ENCODE results near the gene DHCR24. TPM values are rescaled to one million over a fixed set of nuclear protein-coding genes. Genes with fewer than 3 reads are reported as not detected.

DHCR24 gene
- total and polyA plus RNA-seq, 2 of the 13 experiments (the other 11 are each of a cell fraction or from before 2014, with no cell fraction given), result 374 to 448 TPM

DNA sequence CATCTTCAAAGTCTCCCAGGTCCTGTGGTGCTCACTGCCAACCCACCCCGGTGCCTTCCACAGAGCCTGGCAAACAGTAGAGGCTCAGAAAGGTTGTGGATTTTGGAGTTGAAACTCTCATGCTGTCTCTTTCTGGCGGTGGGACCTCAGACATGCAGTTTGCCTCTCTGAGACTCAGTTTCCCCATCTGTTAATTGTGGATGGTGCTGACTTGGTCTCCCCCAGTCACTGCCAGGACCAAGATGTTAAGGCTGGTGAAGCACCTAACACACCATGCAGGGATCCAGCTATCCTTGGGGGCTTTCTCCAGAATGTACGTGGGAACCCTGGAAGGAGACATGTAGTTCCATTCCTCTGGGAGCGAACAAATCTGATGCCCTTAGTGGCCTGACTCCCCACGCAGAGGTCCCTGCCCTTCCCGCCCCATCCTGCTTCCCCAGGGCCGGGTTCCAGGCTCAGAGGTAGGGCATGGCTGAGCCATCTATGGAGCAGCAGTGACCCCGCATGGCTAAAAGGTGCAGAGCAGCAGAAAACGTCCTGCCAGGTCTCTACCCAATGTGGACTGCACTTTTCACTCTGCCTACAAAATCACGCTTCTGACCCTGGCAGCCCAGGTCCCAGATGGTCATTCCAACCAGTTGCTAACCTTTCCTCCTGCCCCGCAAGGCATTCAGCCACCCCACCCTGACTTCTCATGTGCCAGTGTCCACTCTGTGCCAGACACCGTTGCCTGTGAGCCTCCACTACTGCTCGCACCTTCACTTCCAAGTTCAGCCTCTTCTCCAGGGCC, 76.6 kb downstream of the DHCR24 start (continued):
- TF ChIP-seq ZNF879 (CRISPR knock-in tag; IDR thresholded peaks at IDR 0.05) (no peak), THAP11 (CRISPR knock-in tag; IDR thresholded peaks at IDR 0.05) (0 out of 2 replicates have a peak, but pooled peaks have one; percentile 23), ZNF569 (CRISPR knock-in tag; IDR thresholded peaks at IDR 0.05; ENCODE audit: borderline replicate concordance) (no peak), ZFP36 (IDR thresholded peaks at IDR 0.05; ENCODE audit: borderline replicate concordance, low read depth, low read length, partially characterized antibody) (no peak), SOX13 (IDR thresholded peaks at IDR 0.05) (no peak), SOX13 (CRISPR knock-in tag; conservative IDR thresholded peaks at IDR 0.05 in 1 of 2, IDR thresholded peaks at IDR 0.05 in 1 of 2) (0 out of 4 replicates have a peak, but pooled peaks of 1 of the 2 experiments have one; percentile 19), GATA4 (IDR thresholded peaks at IDR 0.05; ENCODE audit: borderline replicate concordance, low read depth) (no peak), ZNF234 (CRISPR knock-in tag; conservative IDR thresholded peaks at IDR 0.05) (no peak), GZF1 (CRISPR knock-in tag; IDR thresholded peaks at IDR 0.05) (no peak), GATAD2A (CRISPR knock-in tag; IDR thresholded peaks at IDR 0.05) (0 out of 2 replicates have a peak, but pooled peaks have one; percentile 31), XRCC5 (optimal IDR thresholded peaks at IDR 0.05; ENCODE audit: low read length) (peak; percentile 45), TBP (CRISPR knock-in tag; IDR thresholded peaks at IDR 0.05) (no peak), FOXK1 (CRISPR knock-in tag; IDR thresholded peaks at IDR 0.05; ENCODE audit: borderline replicate concordance, low read depth) (no peak), MZF1 (CRISPR knock-in tag; IDR thresholded peaks at IDR 0.05; ENCODE audit: borderline replicate concordance) (no peak), HDAC2 (CRISPR knock-in tag; IDR thresholded peaks at IDR 0.05) (peak; percentile 38; the same call in 1 of the 2 replicates), ZNF709 (CRISPR knock-in tag; IDR thresholded peaks at IDR 0.05) (no peak), ZNF350 (CRISPR knock-in tag; IDR thresholded peaks at IDR 0.05; ENCODE audit: borderline replicate concordance, low read depth) (no peak), ELF3 (CRISPR knock-in tag; IDR thresholded peaks at IDR 0.05) (0 out of 2 replicates have a peak, but pooled peaks have one; percentile 17)
- TF ChIP-seq, protein P1, sequence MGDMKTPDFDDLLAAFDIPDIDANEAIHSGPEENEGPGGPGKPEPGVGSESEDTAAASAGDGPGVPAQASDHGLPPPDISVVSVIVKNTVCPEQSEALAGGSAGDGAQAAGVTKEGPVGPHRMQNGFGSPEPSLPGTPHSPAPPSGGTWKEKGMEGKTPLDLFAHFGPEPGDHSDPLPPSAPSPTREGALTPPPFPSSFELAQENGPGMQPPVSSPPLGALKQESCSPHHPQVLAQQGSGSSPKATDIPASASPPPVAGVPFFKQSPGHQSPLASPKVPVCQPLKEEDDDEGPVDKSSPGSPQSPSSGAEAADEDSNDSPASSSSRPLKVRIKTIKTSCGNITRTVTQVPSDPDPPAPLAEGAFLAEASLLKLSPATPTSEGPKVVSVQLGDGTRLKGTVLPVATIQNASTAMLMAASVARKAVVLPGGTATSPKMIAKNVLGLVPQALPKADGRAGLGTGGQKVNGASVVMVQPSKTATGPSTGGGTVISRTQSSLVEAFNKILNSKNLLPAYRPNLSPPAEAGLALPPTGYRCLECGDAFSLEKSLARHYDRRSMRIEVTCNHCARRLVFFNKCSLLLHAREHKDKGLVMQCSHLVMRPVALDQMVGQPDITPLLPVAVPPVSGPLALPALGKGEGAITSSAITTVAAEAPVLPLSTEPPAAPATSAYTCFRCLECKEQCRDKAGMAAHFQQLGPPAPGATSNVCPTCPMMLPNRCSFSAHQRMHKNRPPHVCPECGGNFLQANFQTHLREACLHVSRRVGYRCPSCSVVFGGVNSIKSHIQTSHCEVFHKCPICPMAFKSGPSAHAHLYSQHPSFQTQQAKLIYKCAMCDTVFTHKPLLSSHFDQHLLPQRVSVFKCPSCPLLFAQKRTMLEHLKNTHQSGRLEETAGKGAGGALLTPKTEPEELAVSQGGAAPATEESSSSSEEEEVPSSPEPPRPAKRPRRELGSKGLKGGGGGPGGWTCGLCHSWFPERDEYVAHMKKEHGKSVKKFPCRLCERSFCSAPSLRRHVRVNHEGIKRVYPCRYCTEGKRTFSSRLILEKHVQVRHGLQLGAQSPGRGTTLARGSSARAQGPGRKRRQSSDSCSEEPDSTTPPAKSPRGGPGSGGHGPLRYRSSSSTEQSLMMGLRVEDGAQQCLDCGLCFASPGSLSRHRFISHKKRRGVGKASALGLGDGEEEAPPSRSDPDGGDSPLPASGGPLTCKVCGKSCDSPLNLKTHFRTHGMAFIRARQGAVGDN (CRISPR knock-in tag; IDR thresholded peaks at IDR 0.05), result peak; percentile 30
- TF ChIP-seq, protein P2, sequence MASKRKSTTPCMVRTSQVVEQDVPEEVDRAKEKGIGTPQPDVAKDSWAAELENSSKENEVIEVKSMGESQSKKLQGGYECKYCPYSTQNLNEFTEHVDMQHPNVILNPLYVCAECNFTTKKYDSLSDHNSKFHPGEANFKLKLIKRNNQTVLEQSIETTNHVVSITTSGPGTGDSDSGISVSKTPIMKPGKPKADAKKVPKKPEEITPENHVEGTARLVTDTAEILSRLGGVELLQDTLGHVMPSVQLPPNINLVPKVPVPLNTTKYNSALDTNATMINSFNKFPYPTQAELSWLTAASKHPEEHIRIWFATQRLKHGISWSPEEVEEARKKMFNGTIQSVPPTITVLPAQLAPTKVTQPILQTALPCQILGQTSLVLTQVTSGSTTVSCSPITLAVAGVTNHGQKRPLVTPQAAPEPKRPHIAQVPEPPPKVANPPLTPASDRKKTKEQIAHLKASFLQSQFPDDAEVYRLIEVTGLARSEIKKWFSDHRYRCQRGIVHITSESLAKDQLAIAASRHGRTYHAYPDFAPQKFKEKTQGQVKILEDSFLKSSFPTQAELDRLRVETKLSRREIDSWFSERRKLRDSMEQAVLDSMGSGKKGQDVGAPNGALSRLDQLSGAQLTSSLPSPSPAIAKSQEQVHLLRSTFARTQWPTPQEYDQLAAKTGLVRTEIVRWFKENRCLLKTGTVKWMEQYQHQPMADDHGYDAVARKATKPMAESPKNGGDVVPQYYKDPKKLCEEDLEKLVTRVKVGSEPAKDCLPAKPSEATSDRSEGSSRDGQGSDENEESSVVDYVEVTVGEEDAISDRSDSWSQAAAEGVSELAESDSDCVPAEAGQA (IDR thresholded peaks at IDR 0.05; ENCODE audit: low read depth), result no peak
- TF ChIP-seq, protein P2 (CRISPR knock-in tag; IDR thresholded peaks at IDR 0.05; ENCODE audit: borderline replicate concordance), result no peak

Data from HepG2 (cell line).